Keratinocyte (primary cell): Measurements from ENCODE around the gene MRPL50. TPM values are rescaled to one million over a fixed set of nuclear protein-coding genes. Genes with fewer than 3 reads are reported as not detected.

Experiments used
- DNase-seq: peaks from one replicate; pipeline ENCODE4 v3.0.0-alpha.2; 2011; ENCODE audit warnings: low read depth, missing footprints, low spot score
- FAIRE-seq: peaks from 2 replicates; lab custom pipeline; 2011; peaks lifted over from hg19 to GRCh38; lab: Jason Lieb, UNC
- H2AFZ ChIP-seq: 2 replicates; pipeline ENCODE4 v1.6.0; 2012; ENCODE audit warnings: low read length, control low read depth, inconsistent platforms; ENCODE audit not compliant: control insufficient read depth
- H3K27ac ChIP-seq: 2 replicates; pipeline ENCODE4 v1.5.1; 2011; ENCODE audit warnings: low read length; ENCODE audit not compliant: control insufficient read depth, insufficient read depth
- H3K27me3 ChIP-seq: 3 replicates; pipeline ENCODE4 v1.6.0; 2011; ENCODE audit warnings: low read length; ENCODE audit not compliant: control insufficient read depth, insufficient read depth; ENCODE audit errors: extremely low read depth
- H3K36me3 ChIP-seq, 2 experiments: 2 replicates in 1 of 2; 3 replicates in 1 of 2; pipeline ENCODE4 v1.5.1; 2011; ENCODE audit warnings: low read length in 2 of 2, mild to moderate bottlenecking in 1 of 2; ENCODE audit not compliant: control insufficient read depth in 2 of 2, insufficient read depth in 2 of 2; ENCODE audit errors: extremely low read depth in 1 of 2
- H3K4me1 ChIP-seq: 3 replicates; pipeline ENCODE4 v1.5.1; 2011; ENCODE audit warnings: low read length; ENCODE audit not compliant: control insufficient read depth, insufficient read depth; ENCODE audit errors: extremely low read depth
- H3K4me2 ChIP-seq: 3 replicates; pipeline ENCODE4 v1.6.0; 2011; ENCODE audit warnings: low read depth, low read length; ENCODE audit not compliant: control insufficient read depth, insufficient read depth; ENCODE audit errors: extremely low read depth
- H3K4me3 ChIP-seq, 3 experiments: fragments of 200-600 bp in 1 of 3; sonication (generic) in 1 of 3; 2 replicates in 2 of 3; 3 replicates in 1 of 3; pipeline ENCODE4 v1.5.1; 2011 to 2016; ENCODE audit warnings: low read length in 3 of 3, mild to moderate bottlenecking in 3 of 3, control low read depth in 2 of 3, inconsistent platforms in 1 of 3, low read depth in 1 of 3, mixed read lengths in 1 of 3, mixed run types in 1 of 3, moderate library complexity in 1 of 3; ENCODE audit not compliant: control insufficient read depth in 2 of 3, insufficient read depth in 2 of 3; ENCODE audit errors: extremely low read depth in 1 of 3
- H3K79me2 ChIP-seq: 2 replicates; pipeline ENCODE4 v1.6.0; 2012; ENCODE audit warnings: low read length; ENCODE audit not compliant: control insufficient read depth, insufficient read depth
- H3K9ac ChIP-seq: 3 replicates; pipeline ENCODE4 v1.6.0; 2011; ENCODE audit warnings: low read length; ENCODE audit not compliant: control insufficient read depth, insufficient read depth; ENCODE audit errors: extremely low read depth
- H3K9me1 ChIP-seq: 3 replicates; pipeline ENCODE4 v1.6.0; 2011; ENCODE audit warnings: low read length; ENCODE audit not compliant: control insufficient read depth, insufficient read depth; ENCODE audit errors: extremely low read depth
- H3K9me3 ChIP-seq: 2 replicates; pipeline ENCODE4 v1.5.1; 2012; ENCODE audit warnings: low read depth, low read length; ENCODE audit not compliant: control insufficient read depth
- H4K20me1 ChIP-seq: 3 replicates; pipeline ENCODE4 v1.6.0; 2011; ENCODE audit warnings: low read length; ENCODE audit not compliant: control insufficient read depth, insufficient read depth; ENCODE audit errors: extremely low read depth
- CTCF ChIP-seq, 3 experiments: IDR thresholded peaks in 1 of 3; conservative IDR thresholded peaks in 1 of 3; optimal IDR thresholded peaks in 1 of 3; 2 replicates in 2 of 3; 3 replicates in 1 of 3; pipeline versions ENCODE3 to v1.5.1; 2011; ENCODE audit warnings: low read length in 3 of 3, mild to moderate bottlenecking in 3 of 3, moderate library complexity in 2 of 3, control low read depth in 1 of 3, inconsistent platforms in 1 of 3; ENCODE audit not compliant: insufficient read depth in 2 of 3; ENCODE audit errors: extremely low read depth in 1 of 3
- EZH2 ChIP-seq: IDR thresholded peaks from one replicate; pipeline ENCODE4 v1.6.1; 2012; ENCODE audit warnings: inconsistent platforms, mild to moderate bottlenecking, low read length, moderate library complexity
- dilution Hi-C: fragments of 300-500 bp; cut with MboI; formaldehyde crosslinking; loops from one replicate; pipeline ENCODE4 v1.7.0; 2020; ENCODE audit warnings: low sequenced_read_pairs; ENCODE audit not compliant: extremely low pct_ligation_motif_present
- polyA plus RNA-seq, 5 experiments: library from polyadenylated mRNA; depleted of rRNA in 3 of 5; stranded (reverse) in 3 of 5; stranded (forward) in 1 of 5; unstranded in 1 of 5; fragments of >200 nt; gene quantifications; 1 replicate in 1 of 5; 2 replicates in 3 of 5; 3 replicates in 1 of 5; pipeline versions ENCODE4 v1.2.1 to v1.2.3, GENCODE V29; 2011 to 2012; ENCODE audit warnings: missing spikeins in 2 of 5, low read depth in 1 of 5, low replicate concordance in 1 of 5

MRPL50 gene
- polyA plus RNA-seq, 1 donor (not counting 4 experiments of a cell fraction or from before 2014, with no cell fraction given) = 24.0 TPM

GRCh38 chr9:101383361-101383760 lies 15.1 kb downstream of the MRPL50 start:
- no peak overlapping the region for H3K4me3 ChIP-seq
- dilution Hi-C loops = no loop called here
- peaks cover 10% of the 10 kb centered on the region for H3K4me1 ChIP-seq
- FAIRE-seq = no peak
- no peak overlapping the region for H3K27ac ChIP-seq
- DNase-seq = no peak
- H3K9ac ChIP-seq = no peak overlapping the region
- H3K27me3 ChIP-seq = no peaks in the 10 kb centered on the region
- peaks cover 0 to 5% of the 10 kb centered on the region in 2 experiments for H3K36me3 ChIP-seq
- H3K9me3 ChIP-seq = no peaks in the 10 kb centered on the region
- H4K20me1 ChIP-seq = no peaks in the 10 kb centered on the region
- no peaks in the 10 kb centered on the region for H3K9me1 ChIP-seq
- TF ChIP-seq CTCF (optimal IDR thresholded peaks at IDR 0.05 in 1 of 3, IDR thresholded peaks at IDR 0.05 in 1 of 3, conservative IDR thresholded peaks at IDR 0.05 in 1 of 3; ENCODE audit: extremely low read depth in 1 of 3, insufficient read depth in 2 of 3, low read length in 3 of 3) = no peak
- H3K79me2 ChIP-seq = no peaks in the 10 kb centered on the region
- no peak overlapping the region for H2AFZ ChIP-seq
- H3K4me2 ChIP-seq = no peak overlapping the region

GRCh38 chr9:101381833-101382342 lies 16.5 kb downstream of the MRPL50 start:
- DNase-seq = no peak
- dilution Hi-C loops = no loop called here
- Histone ChIP-seq H3K4me1 (peaks cover 10% of the 10 kb centered on the region), H3K4me3 (no peak overlapping the region), H3K9me3 (no peaks in the 10 kb centered on the region), H3K27ac (no peak overlapping the region), H3K4me2 (no peak overlapping the region), H3K27me3 (no peaks in the 10 kb centered on the region), H4K20me1 (no peaks in the 10 kb centered on the region), H3K9me1 (no peaks in the 10 kb centered on the region), H3K79me2 (no peaks in the 10 kb centered on the region), H3K9ac (no peak overlapping the region), H3K36me3 (no peaks in the 10 kb centered on the region), H2AFZ (no peak overlapping the region)
- FAIRE-seq = no peak
- TF ChIP-seq EZH2 = no peak
- no peak for TF ChIP-seq CTCF (optimal IDR thresholded peaks at IDR 0.05 in 1 of 3, IDR thresholded peaks at IDR 0.05 in 1 of 3, conservative IDR thresholded peaks at IDR 0.05 in 1 of 3; ENCODE audit: extremely low read depth in 1 of 3, insufficient read depth in 2 of 3, low read length in 3 of 3)
